SKM-1 treated with dmso at 0.1 percent for 144 hours (cell line): Measurements from ENCODE around the gene BST2.
"Not testable (repeated sequence)": the region's sequence is repeated elsewhere in the genome, so short reads cannot be mapped to it uniquely, and the experiment has no call there.

Experiments
- DNase-seq: peaks from one replicate; lab custom pipeline; 2025; ENCODE audit not compliant: unreplicated experiment; lab: John Stamatoyannopoulos, UW

BST2 gene

DNA sequence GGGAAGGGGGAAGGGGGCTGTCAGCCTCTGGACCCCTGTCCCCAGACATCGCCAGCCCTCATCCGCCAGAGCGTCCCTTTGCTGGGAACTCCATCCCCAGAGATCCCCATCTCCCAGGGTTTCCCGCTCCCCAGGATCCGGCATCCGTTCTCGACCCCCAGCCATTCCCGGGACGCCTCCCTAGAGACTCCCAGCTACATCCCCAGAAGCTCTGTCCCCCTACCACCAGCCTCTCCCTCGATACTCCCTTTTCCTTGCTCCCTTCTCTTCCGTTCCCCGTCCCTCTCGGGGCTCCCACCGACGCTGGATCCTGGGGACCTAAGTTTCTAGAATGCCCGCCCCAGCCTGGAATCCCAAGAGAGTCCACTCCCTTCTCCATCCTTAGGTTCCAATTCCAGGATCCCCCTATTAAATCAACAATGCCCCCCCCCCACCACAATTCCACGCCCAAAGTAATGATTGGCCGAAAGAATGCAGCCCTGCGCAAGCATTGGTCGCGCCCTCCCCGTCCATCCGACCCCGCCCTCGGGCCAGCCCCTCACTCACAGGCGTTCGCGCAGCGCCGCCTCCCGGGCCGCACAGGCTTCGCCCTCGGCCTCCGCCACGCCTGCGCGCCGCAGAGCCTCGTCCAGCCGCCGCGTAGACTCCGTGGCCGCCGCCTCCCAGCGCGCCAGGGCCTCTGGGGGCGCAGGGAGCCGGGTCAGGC is 14.6 kb downstream of the BST2 start:
- DNase-seq = peak; percentile 64

DNA sequence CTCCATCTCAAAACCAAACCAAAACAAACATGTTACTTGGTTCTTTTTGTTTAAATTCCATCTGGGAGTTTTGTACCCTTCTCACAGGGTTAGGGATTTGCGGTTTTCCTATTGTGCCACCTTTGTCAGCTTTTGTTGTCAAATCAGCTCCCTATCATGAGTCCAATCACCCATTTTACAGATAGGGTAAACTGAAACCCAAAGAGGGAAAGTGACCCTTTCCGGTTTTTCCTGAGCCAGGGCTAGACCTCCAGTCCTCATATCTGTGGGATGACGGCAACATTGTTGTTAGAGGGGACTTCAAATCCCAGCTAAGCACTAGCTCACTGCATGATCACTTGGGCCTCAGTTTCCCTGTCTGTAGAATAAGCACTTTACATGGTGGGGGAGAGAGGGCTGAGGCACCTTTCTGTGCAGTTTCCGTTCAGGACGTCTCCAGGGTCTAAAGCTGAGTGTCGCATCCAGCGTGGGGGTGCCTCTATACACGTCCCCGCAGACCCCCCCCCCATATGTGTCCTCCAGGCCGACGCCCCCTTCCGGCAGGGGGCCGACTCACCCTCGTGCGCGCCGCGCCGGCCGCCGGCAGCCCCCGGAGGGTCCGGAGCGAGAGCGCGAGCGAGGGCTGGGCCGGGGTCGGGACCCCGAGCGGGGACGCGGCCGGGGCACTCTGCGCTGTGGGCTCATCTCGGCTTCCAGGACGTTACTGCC is 15.3 kb downstream of the BST2 start:
- DNase-seq = no peak

DNA sequence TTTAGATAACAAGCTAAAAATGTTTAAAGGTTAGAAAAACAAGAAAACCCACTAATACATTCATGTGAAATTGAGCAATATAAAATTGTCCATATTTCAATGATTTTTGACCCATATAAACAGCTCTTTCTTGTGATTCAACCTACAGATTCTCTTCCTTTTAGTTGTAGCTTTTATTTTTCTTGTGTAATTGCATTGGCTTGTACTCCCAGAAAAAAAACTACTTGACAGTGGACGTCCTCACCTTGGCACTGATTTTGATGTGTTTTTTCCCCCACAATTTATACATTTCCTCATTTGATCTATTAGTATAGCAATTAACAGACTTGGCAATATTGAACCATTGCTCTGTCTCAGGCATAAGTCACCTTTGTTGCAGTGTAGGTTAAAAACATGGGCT is 16.1 kb downstream of the BST2 start:
- DNase-seq = no peak

DNA sequence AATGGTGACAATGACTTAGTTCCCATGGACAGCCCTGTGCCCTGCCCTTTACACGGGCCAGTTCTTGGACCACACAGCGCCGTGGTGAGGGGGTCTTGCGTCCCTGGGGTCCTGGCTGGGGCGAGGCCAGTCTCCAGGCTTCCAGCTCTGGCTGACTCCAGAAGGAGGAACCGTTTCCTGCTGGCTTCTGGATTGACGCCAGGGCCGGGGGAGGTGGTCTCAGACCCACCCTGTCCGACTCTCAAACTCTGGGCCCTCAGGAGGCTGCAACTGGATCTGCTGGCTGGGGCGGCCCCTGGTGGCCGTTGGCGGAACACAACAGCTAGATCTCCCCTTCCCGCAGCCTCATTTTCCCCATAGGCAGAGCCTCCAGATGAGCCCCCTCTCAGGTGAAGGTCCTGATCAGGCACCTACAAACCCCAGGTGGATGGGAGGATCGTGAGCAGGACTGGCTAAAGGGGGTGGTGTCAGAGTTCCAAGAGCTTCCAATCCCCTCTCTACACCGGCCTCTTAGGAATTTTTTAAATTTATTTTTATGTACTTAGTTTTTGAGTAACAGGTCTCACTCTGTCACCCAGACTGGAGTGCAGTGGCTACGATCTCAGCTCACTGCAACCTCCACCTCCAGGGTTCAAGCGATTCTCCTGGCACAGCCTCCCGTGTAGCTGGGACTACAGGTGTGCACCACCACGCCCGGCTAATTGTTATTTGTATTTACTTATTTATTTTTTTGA is 19.4 kb downstream of the BST2 start:
- peak; percentile 29 for DNase-seq

GRCh38 chr19:17380426-17381138 is 24.8 kb downstream of the BST2 start:
- no peak for DNase-seq

DNA sequence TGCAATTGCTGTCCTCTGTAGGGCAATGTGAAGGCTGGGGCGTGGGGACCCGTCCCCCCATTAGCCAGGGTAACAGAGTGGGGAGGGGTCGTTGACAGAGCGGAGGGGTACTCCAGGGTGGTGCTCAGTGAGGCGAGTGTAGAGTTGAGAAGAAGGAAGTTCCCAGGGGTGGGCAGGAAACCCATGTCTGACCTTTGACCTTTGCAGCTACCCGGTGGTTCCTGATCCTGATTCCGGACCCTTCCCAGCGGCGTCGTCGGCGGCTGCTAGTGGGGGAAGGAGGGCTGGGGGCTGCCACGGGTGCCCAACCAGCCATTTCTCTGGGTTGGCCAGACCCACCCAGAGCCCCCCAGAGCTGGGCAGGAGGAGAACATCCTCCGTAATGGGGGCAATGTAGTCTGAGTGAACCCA is 26.2 kb downstream of the BST2 start:
- no peak for DNase-seq

DNA sequence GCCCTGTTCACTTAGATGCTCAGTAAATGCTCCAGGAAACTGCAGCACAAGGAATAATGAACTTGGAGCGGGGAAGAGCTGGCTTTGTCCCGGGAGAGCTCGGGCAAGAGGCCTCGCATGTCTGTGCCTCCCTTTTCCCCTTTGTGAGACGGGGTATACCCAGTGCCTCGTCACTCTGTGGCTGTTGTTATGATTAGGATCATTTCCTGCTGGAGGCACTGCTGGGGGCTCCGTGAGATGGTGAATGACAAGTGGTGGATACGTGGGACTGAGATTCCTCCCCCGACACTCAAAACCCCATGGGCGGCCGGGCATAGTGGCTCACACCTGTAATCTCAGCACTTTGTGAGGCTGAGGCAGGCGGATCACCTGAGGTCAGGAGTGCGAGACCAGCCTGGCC is 27.2 kb downstream of the BST2 start:
- no peak for DNase-seq

DNA sequence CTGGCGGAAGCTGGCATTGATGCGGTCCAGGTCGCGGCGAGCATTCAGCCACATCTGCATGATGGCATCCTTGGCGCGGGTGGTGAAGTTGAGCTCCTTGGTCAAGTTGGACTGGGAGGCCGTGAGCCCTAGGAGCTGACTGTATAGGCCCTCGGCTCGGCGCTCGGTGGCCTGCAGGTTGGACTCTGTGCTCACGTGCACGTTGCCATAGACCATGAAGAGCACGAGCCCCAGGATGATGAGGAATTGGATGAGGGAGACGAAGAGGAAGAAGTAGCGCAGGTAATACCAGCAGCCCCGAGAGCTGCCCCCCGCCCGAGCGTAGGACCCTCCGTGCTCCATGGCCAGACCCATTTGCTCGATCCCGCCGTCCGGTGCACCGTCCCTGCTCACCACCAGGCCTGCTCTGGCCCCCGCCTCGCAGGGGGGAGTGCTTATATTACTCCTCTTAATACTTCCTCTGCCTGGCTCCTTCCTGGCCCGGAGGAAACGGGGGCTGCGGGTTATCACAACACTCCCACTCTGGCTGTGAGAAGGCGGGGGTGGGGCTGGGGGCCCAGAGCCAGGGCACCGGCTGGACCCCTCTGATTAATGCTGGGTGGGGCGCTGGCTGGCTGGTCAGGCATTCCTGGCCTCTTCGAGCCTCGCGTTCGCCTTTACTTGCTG is 28.4 kb downstream of the BST2 start, which contains the start of gene PLVAP:
Gene PLVAP (minus strand): TSS at position 408 of the 666 bp plus-strand sequence. CDS start 54 bp downstream, at position 354.
- DNase-seq = no peak

DNA sequence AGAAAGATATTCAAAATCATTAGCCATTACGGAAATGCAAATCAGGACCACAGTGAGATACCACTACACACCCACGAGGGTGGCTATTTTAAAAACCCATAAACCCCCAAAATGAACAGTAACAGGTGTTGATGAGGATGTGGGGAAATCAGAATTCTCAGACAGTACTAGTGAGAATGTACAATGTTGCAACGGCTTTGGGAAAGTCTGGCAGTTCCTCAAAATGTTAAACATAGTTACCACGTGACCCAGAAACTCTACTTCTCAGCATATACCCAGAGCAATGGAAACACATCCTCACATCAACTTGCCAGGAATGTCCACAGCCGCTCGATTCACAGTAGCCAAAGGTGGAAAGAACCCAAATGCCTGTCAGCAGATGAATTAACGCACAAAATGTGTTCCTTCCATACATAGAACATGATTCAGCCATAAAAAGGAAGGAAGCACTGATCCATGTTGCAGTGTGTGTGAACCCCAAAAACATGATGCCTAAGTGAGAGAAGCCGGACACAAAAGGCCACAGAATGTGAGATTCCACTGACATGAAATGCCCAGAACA is 35.3 kb downstream of the BST2 start:
- DNase-seq = peak; percentile 93

DNA sequence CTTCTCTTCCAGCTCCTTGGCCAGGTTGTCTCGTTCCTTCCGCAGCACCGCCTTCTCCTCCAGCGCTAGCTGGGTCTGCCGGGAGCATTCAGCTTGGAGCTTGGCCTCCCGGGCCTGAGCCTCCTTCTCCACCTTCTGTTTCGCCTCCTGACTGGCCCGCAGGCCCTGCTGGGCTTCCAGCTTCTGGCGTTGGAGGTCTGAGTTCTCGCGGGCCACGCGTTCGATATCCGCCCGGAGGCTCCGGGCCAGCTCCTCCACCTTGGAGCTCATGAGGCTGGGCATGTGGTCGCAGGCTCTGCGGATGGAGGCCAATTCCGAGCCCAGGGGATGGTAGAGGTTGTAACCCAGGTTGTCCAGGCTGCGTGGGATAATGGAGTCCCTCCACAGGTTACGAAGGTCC is 40.1 kb downstream of the BST2 start:
- DNase-seq = no peak

DNA sequence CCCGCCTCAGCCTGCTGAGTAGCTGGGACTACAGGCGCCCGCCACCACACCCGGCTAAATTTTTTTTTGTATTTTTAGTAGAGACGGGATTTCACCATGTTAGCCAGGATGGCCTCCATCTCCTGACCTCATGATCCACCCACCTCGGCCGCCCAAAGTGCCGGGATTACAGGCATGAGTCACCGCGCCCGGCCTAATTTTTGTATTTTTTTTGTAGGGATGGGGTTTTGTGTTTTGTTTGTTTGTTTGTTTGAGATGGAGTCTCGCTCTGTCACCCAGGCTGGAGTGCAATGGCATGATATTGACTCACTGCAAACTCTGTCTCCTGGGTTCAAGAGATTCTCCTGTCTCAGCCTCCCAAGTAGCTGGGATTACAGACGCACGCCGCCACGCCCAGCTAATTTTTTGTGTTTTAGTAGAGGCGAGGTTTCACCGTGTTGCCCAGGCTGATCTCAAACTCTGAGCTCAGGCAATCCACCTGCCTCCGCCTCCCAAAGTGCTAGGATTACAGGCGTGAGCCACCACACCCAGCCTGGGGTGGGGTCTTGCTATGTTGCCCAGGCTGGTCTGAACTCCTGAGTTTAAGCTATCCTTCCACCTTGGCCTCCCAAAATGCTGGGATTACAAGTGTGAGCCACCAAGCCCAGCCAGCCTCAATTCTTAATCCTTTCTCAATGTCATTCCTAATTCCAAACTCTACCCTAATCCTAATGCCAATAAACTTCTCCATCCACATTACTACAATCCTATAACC is 41.4 kb downstream of the BST2 start:
- DNase-seq = not testable (repeated sequence)

- no peak for DNase-seq
Measured at GRCh38 chr19:17359905-17360800, 45.3 kb downstream of the BST2 start.

GRCh38 chr19:17358395-17358794 is 47.0 kb downstream of the BST2 start:
- DNase-seq = no peak

DNA sequence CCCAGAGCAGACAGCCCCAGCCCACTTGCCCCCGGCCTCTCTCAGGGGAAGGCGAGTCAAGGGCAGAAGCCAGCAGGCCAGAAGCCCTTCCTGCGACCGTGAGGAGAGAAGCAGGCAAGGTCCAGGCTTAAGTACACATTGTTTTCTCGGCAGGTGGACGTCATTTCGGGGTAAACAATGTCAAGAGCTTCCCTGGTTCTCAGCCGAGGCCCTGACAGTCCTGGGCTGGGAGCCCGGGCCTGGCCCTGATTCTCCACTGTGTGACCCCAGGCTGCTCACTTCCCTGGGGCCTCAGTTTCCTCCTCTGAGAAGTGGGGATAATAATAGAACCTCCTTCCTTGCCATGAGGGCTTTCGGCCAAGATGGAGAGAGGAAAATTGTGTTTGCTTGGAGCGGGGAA is 47.7 kb downstream of the BST2 start:
- no peak for DNase-seq

DNA sequence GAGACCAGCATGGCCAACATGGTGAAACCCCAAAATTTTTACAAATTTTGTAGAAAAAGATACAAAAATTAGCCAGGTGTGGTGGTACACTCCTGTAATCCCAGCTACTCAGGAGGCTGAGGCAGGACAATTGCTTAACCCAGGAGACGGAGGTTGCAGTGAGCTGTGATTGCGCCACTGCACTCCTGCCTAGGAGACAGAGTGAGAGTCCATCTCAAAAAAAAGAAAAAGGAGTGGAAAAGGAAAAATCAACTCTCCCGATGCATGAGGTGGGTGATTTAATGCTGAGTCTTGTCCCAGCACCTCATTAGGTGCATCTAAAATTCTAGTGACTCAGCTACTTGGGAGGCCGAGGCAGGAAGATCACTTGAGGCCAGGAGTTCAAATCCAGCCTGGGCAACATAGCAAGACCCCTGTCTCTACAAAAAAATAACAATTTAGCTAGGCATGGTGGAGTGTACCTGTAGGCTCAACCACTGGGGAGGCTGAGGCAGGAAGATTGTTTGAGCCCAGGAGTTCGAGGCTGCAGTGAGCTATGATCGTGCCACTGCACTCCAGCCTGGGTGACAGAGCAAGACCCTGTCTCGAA is 48.3 kb downstream of the BST2 start:
- no peak for DNase-seq

- DNase-seq = no peak
Measured at GRCh38 chr19:17353386-17353785, 52.0 kb downstream of the BST2 start.
